ENCODE data around the gene CLCNKB.
A peak's percentile ranks its signal among the peaks of the same experiment; 100 is the strongest.
"Not testable (repeated sequence)": the region's sequence is repeated elsewhere in the genome, so short reads cannot be mapped to it uniquely, and the experiment has no call there.

The CLCNKB gene

GRCh38 chr1:16019644-16020277 lies 23.8 kb upstream of the CLCNKB start:
- TF ChIP-seq CTCF (conservative IDR thresholded peaks at IDR 0.05; ENCODE audit: low read depth, low read length), result no peak
- DNase-seq (ENCODE audit: low read depth), result no peak
- H3K4me3 ChIP-seq (ENCODE audit: low read length), result no peak overlapping the region

DNA sequence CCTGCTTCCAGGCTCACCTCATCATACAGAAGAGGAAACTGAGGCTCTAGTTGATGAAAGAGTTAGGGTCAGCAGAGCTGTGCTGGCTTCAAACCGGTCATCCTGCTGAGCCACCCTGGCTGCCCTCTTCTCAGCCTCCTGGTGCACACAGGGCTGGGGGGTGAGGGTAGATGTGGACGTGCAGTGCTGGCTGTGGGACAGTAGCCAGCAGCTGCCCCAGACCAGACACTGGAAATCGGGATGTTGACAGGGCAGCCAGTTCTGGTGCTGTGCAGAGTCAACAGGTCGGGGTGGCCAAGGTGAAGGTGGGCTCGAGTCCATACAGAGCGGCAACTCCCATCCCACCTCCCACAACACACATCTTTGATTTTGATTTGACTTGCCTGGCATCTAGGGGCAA lies 23.3 kb upstream of the CLCNKB start:
- TF ChIP-seq CTCF (conservative IDR thresholded peaks at IDR 0.05; ENCODE audit: low read depth, low read length), result no peak
- no peak for DNase-seq (ENCODE audit: low read depth)

GRCh38 chr1:16020878-16021277 lies 22.7 kb upstream of the CLCNKB start:
- H3K4me3 ChIP-seq (ENCODE audit: low read length); DNase-seq (ENCODE audit: low read depth): not testable (repeated sequence)

More for the DNA sequence above, 23.3 kb upstream of the CLCNKB start:
- H3K4me3 ChIP-seq (ENCODE audit: low read length), result no peak overlapping the region

- no peak within 1 kb of the TSS for H3K4me3 ChIP-seq (ENCODE audit: low read length)
- no peak for TF ChIP-seq CTCF (conservative IDR thresholded peaks at IDR 0.05; ENCODE audit: low read depth, low read length)
- DNase-seq (ENCODE audit: low read depth), result no peak
These were observed 21.9 kb upstream of the CLCNKB start, which contains the start of gene CLCNKA for GRCh38 chr1:16021681-16022080. Gene CLCNKA (plus strand): TSS chr1:16022036. CDS start chr1:16022620, 584 bp downstream.

DNA sequence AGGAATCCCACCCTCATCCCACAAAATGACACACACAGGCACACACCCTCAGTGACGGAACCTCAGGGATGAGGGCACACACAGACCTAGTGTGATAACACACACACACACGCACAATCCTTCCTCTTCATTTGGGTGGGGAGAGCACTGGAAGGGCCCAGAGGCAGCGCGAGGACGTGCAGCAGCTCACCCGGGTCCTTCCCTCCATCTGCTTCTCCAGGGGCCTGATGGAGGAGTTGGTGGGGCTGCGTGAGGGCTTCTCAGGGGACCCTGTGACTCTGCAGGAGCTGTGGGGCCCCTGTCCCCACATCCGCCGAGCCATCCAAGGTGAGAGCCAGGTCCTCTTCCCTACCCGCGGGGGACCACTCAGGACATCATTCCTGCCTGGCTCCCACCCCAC lies 21.2 kb upstream of the CLCNKB start:
- no peak for TF ChIP-seq CTCF (conservative IDR thresholded peaks at IDR 0.05; ENCODE audit: low read depth, low read length)
- H3K4me3 ChIP-seq (ENCODE audit: low read length), result no peak overlapping the region
- DNase-seq (ENCODE audit: low read depth), result no peak

- TF ChIP-seq CTCF (conservative IDR thresholded peaks at IDR 0.05; ENCODE audit: low read depth, low read length), result no peak
- DNase-seq (ENCODE audit: low read depth), result no peak
- no peak overlapping the region for H3K4me3 ChIP-seq (ENCODE audit: low read length)
These were observed 20.4 kb upstream of the CLCNKB start for GRCh38 chr1:16023050-16023653.

DNA sequence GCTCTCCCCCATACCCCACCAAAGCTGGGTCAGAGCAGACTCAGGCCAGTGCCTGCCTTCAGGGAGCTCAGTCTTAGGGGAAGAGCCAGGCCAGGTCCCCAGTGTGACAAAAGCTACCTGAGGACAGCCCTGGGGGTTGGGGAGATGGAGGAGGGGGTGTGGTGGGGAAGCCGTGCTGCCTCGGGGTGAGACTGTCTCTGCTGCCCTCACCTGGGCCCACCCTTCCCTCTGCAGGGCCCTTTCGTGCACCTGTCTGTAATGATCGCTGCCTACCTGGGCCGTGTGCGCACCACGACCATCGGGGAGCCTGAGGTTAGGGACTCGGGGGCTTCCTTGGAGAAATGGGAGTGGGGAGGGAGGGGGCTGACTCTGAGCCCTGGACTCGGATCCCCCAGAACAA lies 17.3 kb upstream of the CLCNKB start:
- DNase-seq (ENCODE audit: low read depth); H3K4me3 ChIP-seq (ENCODE audit: low read length): not testable (repeated sequence)

GRCh38 chr1:16026723-16027484 lies 16.7 kb upstream of the CLCNKB start:
- no peak for DNase-seq (ENCODE audit: low read depth)
- no peak for TF ChIP-seq CTCF (conservative IDR thresholded peaks at IDR 0.05; ENCODE audit: low read depth, low read length)
- H3K4me3 ChIP-seq (ENCODE audit: low read length), result peak overlapping the region; percentile 26

Measured in retinal pigment epithelial cell (primary cell).